NCI-H1417 treated with DMSO at 0.1 percent for 48 hours (cell line): Measurements from ENCODE around the gene TBC1D22A.

Experiments
- DNase-seq: peaks from one replicate; lab custom pipeline; 2025; lab: John Stamatoyannopoulos, UW

The TBC1D22A gene

DNA sequence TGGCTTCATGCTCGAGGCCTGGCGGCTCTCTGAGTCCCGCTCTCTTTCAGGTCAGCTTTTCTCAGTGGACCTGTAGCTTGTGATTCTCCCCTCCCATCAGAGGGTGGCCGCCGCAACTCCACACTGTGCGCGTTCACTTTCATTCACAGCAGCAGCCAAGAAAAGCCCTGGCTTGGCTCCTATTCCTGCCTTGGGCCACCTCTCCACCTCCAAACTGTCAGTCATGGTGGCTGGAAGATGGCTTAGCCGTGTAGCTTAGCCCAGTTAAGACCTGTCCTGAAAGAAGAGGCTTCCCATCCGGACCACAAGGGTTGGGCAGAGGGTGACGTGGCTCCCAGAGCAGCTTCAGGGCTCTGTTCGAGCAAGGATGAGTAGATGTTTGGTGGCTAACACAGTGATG is 125.5 kb downstream of the TBC1D22A start:
- DNase-seq: no peak

DNA sequence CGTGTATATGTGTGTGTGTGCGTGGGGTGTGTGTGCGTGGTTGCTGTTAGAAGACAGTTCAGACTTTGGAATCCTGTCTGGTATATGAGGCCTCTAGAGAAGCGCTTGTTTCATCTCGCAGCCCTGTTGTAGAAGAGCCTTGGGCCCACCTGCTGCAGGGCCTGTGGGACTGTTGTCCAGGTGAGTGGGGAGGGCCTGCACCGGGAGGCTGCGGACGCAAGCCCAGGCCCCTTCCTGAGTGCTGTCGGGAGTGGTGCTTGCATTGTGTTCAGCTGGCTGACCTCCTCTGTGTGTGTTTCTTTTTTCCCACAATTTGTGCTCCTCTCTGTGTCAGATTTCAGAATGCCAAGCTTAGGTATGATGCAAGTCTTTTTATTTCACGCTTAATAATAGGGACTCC is 128.4 kb downstream of the TBC1D22A start:
- no peak for DNase-seq

DNA sequence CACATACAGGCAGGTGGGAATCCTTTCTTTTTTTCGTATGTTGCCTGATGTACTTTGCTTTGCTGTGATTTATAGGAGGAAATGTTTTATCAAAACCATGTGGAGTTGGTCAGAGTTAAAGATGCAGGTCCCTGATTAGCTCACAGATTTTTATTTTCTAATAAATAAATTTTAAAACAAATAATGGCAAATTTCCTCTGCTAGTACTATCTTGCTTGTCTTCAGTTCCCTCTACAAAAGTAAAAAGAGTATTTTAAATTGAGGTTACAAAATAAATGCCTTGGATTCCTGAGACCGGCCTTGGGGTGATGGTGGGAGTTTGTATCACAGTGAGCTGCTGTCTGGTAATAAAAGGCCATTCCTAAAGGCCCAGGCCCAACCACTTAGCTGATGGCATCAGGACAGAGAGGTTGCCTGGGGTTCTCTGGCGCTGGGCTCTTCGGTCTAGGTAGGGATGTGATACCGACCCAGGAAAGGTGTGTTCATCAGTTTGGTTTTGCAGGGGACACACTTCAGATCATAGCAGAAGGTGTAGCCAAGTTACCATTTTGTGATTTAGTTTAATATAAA is 129.0 kb downstream of the TBC1D22A start:
- DNase-seq: no peak

DNA sequence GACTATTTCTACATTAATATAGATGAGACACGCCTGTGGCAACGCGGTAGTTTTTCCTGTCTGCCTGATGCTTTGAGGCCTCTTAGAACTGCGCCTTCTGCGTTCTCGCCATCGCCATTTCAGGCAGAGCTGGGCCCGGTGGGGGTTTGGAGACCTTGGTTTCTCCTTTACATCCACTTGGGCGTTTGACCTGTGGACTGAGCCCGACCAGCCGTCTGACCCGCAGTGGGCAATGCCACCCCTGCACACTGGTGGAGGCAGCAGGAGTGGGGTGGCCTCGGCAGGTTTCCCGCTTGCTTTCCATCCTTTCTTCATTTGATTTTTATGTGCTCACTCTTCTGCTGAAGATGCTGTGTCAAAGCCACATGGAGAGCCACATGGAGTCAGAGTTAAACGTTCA is 130.4 kb downstream of the TBC1D22A start:
- DNase-seq: no peak

DNA sequence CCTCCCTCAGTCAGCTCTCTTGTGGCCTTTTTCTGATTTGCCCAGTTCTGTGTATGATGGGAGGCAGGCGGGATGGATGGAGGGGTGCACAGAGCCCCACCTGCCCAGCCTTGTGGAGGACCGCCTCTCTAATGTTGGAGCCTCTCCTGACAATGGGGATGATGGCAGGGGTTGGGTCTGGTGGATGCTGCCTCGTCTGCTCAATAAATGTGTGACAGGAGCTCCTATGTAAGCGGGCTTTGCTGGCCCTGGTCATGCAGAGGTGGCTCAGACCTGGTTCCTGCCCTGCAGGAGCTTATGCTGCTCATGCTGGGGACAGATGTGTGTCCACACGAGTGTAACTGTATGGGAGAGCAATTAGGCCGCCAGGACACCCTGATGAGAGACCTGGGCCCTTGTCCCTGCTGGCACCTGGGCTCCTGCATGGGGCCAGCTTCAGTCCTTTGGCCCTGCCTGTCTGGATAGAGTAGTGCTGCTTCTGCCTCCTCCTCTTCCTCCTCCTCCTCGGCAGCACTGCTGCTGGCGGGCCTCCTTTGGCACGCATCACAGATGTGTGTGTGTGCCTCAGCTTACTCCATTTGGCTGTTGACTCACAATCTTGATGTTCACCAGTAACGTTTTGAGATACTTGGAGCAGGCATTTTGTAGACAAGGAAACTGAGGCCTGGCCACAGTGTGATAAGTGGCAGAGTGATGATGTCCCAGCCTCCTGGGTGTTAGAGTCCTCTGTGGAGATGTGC is 131.0 kb downstream of the TBC1D22A start:
- DNase-seq: no peak

DNA sequence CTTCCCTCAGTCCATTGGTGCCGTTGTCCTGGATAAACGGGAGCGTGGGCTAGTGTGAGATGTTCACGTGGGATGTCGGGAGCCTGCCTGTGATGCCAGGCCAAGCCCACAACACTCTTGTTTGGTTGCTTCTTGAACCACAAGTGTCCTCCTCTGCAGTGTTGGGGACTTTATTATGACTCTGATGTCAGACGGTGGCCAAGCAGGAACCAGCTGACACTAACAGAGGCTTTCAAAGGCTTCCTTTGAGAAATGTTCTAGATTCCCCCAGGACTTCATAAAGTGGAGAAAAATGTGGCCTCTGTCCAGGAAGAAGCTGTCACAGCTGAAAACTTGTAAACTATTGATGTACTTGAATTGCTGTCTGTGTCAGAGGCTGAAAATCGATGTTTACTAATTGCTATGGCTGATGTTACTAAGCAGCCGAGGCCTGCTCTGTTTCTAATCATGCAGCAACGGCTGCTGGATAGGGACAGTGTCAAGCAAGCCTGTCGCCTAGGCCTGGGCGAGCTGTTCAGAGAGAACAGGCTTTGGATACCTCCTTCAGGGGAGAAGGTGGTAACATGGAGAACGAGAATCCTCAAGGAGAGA is 131.7 kb downstream of the TBC1D22A start:
- no peak for DNase-seq

DNA sequence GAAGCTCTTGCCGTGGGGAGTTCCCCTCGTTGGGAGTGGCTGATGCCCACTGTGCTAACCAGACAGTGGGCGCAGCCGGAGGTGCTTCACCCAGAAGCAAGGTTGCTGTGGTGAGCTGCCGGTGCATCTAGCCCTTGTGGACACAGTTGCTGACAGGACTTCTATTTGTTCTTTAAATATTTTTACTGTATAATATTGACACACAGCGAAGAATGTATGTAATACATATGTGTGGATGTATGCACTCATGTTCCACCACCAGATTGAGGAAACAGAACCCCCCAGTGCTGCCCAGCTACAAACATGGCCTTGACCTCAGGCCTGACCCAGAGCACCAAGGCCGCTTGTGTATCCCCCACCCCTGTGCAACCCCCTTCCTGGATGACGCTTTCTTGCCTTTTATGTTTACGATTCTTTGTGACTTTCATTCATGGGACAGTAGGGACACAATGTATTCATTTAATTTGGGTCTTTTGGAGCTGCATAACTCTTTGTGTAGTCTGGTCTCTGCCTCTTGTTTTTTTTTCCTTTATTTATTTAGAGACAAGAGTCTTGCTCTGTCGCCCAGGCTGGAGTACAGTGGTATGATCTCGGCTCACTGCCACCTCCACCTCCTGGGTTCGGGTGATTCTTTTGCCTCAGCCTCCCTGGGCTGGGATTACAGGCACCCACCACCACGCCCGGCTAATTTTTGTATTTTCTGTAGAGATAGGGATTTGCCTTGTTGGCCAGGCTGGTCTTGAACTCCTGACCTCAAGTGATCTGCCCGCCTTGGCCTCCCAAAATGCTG is 132.6 kb downstream of the TBC1D22A start:
- no peak for DNase-seq

DNA sequence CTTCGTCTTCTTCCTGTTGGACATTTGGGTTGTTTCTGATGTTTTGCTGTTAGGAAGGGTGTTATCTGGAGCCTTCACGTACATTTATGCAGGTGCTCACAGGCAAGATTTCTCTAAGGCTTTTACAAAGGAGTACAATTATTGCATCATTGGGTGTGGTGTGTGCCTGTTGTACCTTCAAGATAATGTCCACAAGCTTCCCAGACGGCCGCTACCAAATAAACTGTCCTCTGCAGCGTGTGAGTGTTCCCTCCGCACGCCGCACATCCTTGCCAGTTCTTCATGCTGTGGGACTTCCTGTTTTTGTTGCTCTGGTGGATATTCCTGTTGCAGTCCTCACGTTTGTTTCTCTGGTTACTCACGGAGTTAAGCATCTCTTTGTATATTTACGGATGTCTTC is 133.3 kb downstream of the TBC1D22A start:
- no peak for DNase-seq

DNA sequence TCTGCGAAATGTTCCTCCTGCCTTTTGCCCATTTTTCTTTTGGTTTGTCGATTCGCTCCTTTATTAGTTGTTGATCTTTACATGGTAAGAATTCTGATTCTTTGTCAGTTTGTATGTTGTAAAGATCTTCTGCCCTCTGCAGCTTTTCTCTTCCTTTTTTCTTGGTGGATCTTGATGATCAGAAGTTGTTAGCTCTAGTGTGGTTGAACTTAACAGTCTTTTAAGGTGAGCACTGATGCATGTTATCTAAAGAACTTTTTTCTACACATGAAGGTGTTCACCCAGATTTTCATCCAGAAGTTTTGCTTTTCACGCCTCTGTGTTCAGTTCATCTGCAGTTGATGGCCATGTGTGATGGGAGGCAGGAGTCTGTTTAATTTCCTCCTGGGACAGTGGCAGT is 133.7 kb downstream of the TBC1D22A start:
- DNase-seq: no peak

DNA sequence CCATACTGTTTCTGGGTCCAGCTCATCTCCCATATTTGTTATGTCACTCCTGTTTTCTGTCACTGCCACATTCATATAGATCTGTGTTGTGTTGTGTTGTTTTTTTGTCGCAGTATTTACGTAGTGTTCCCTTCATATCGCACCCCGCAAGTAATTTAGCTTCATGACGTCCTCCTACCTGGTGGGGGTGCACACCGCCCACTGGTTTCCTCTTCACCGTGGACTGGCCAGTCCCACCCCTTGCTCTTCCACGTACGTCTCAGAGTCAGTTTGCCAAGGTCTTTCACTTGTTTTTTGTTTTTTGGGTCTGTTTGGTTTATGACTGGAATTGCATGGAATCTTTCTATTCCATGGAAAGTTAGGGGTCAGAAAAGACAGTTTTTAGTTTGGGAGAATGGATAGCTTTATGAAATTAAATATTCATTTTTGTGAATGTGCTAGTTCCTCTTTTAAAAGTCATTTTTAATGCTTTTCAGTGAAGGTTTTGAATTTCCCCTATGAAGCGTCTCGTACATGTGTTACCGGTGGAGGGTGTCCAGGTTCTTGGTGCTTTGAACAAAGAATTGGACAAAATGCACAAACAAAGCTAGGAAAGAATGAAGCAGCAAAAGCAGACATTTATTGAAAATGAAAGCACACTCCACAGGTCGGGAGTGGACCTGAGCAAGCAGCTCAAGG is 134.3 kb downstream of the TBC1D22A start:
- no peak for DNase-seq

DNA sequence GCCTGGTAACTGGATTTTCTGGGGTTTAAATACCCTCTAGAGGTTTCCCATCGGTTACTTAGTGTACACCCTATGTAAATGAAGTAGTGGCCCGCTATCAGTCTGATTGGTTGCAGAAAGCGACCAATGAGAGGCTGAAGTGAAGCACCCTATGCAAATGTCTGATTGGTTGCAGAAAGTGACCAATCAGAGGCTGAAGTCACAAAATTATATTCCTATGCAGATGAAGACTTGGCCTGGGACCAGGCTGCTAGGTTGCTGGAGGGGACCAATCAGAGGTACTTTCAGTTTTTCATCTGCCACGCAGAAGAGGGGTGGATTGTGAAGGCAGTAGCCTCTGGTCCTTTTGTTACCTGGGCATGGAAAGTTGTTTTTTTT is 134.8 kb downstream of the TBC1D22A start:
- no peak for DNase-seq

DNA sequence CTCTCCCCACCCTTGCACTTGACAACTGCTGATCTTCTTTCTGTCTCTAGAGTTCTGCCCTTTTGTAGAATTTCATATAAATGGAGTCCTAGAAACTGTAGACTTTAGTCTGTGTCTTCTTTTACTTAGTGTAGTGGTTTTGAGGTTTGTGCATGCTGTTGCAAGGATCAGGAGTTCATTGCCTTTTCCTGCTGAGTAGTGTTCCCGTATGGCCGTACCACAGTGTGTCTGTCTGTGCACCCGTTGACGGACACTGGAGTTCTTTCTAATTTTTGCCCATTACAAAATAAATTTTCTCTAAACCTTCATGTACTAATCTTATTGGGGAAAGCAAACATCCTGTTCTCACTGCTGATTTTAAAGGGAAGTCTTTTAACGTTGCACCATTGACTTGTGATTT is 138.1 kb downstream of the TBC1D22A start:
- no peak for DNase-seq

DNA sequence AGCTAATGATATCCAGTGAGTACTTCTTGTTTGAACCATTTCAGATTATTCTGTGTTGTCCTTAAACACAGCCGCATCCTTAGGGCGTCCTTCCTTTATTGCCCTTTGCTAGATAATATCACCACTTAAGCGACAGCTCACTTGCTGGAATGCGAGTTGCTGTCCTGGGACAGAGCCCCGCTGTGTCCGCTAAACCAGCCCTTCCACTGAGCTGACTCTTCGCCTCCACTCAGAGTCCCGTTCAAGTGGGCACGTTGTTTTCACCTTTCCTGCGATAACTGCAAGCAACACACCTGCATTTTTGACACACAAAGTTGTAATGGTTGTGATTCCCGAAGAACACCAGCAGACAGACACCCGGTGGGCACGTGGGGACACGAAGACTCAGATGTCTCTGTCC is 140.0 kb downstream of the TBC1D22A start:
- DNase-seq: no peak

DNA sequence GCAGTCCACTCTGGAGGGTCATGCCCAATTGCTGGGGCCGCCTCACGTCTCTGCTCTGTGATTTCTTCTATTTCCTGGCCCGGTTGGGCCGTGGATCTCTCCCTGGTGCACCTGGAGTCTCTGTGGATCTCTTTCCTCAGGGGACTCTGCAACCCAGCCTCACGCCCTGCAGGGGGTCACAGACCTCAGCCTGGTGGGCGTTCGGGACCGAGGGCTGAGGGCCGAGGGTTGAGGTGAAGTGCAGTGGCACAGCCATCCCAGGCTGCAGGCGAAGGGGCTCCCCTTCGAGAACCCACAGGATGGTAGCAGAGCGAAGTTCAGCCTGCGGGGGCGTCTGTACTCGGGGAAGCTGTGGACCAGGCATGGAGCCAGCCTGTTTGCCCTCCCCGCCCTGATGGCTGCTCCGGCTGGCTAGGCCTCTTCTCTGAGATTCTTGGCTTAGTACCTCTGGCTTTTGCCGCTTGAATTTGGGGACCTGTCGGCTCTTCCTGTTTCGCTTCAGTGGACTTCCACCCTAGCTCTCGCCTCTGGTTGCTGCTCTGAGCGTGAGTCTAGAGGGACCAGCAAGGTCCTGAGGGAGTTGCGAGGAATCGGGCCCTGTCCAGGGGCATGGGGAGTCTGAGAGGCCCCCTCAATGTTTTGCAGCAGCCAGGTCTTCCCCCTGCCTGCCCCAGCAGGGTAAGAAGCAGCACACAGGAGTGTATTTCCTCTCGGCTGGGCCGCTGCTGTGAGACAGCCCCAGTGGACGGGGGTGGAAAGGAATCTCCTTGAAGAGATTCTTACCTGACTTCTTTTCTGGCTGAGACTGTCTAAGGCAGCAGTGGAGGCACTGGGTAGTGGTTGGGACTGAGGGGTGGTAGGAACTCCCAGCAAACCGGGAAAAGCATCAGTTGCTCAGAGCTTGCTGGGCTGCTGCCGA is 140.8 kb downstream of the TBC1D22A start:
- DNase-seq: no peak

DNA sequence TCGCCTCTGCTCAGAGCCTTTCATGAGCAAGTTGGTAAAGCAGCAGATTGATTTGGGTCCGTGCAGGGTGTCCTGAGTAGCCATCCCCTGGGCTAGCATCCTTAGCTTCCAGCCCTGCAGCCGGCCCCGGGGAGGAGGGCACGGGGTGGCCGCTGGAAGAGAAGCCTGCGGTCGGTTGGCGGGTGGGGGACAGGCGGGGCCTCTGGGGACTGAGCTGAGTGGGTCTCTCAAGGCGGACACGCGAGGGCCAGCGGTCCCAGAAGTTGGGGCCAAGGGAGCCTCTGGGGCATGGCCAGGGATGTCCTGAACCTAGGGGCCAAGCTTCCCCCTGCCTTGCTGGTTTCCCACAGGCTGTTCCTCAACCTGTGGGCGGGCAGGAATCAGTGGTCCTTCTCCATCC is 143.0 kb downstream of the TBC1D22A start:
- no peak for DNase-seq

DNA sequence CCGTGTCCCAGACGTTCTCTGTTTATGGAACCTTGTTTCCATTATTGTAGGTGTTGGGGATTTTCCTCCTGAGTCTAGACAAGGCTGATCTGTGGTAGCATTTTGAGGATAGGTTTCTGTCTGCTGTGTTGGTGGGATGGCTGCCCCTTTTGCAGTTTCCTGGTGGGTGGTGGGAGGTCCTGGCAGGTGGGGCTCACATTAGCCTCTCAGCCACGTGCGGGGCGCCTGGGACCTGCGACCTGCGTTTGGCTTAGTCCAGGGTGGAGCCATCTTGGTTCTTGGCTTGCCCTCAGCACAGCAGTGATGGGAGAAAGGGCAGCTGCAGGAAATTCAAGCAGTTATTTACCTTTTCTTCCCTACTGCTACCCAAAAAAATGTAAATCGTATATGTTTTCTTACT is 143.4 kb downstream of the TBC1D22A start:
- DNase-seq: no peak

DNA sequence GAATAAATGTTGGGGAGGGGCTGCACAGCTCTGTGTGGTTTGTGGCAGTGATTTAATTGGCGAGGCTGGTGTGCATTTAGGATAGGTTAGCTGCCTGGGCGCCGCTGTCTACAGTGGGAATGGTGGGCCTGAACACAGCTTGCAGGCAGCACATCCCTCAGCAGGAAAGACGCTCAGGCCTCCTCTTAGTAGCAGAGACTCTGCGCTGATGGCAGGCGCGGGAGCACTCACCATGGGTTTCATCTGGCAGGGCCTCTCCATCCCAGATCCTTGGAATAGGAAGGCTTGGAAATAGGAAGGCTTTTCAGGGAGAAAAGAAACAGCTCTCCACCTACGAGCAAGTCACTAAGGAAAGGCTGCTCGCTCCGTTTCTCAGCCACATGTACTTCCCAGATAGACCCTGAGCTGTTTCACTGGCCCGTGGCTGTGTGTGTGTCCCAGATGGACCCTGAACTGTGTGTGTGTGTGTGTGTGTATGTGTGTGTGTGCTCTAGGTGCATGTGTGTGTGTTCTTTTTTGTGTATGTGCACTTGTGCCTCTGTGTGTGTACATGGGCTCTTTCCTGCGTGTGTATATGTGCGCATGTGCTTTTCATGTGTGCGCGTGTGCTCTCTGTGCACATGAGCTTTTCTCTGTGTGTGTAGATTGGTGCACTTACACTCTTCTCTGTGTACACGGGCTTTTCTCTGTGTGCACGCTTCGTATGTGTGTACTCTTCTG is 144.0 kb downstream of the TBC1D22A start:
- DNase-seq: no peak

DNA sequence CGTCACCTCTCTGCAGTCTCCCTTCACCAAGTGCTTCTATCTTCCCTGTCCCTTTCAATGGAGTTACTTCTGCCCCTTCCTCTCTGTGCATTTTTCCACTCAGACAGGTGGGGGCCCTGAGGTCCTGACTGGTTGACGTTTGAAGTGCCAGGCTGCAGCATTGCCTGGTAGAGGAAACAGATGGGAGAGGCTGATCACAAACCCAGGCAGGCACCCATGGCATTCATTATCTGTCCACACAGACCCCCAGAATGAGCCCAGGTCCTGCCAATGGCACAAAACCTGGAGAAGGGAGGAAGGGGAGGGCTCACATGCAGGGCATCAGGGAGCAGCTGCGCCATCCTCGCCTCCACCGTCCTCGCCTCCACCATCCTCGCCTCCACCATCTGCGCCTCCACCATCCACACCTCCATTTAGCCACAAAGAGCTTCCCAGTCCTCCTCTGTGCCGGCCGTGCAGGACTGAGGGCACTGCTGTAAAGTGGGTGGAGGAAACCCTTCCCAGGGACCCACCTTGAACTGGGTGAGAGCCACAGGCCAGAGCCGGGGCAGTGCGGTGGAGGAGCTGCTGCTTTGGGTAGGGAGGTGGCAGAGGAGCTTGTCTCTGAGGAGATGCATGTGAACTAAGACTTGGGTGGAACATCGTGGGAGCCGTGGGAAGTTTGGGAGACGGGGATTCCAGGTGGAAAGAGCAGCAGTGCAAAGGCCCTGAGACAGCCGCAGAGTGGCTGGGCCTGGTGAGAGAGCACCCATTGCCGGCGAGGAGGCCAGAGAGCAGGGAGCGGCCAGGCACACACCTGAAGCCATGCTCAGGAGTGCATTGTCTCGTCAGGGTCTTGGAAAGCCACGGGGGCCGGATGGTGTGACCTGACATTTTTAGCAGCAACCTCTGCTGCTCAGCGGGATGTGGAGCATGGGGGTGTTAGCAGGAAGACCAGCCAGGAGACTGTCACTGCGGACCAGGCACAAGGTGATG is 145.1 kb downstream of the TBC1D22A start:
- no peak for DNase-seq

DNA sequence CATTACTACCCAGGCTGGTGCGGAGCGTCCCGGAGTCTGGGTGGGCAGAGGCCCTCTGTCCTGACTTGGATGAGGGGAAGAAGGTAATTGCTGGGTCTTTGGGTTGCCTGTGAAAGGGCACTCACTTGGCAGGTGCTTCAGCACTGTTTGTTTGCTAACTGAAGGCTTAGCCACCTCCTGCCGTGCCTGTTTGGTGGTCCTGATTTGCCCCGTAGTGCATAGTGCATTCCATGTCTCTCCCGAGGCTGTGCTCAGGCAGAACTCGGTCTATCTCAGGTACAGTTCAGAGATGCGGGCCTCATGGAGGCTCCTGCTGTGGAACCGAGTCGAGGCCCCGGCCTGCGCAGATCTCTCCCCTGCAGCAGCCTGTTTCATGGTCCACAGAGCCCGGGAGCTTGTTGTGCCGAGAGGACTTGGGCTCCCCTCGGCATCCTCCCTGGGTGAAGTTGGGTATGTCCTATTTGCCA is 146.2 kb downstream of the TBC1D22A start:
- no peak for DNase-seq
